Measurements from ENCODE around the gene ATN1.

- no peak for TF ChIP-seq POLR2A (IDR thresholded peaks at IDR 0.05)
- TF ChIP-seq CTCF (IDR thresholded peaks at IDR 0.05): no peak
These were observed 15.6 kb downstream of the ATN1 start for GRCh38 chr12:6943389-6943721.
